ENCODE results near the gene WDTC1. TPM values are rescaled to one million over a fixed set of nuclear protein-coding genes. Genes with fewer than 3 reads are reported as not detected.
A peak's percentile ranks its signal among the peaks of the same experiment; 100 is the strongest.

The WDTC1 gene
- total RNA-seq, 4 donors from 2014 or later, result 39.9 to 79.8 (median 62.0) TPM

DNA sequence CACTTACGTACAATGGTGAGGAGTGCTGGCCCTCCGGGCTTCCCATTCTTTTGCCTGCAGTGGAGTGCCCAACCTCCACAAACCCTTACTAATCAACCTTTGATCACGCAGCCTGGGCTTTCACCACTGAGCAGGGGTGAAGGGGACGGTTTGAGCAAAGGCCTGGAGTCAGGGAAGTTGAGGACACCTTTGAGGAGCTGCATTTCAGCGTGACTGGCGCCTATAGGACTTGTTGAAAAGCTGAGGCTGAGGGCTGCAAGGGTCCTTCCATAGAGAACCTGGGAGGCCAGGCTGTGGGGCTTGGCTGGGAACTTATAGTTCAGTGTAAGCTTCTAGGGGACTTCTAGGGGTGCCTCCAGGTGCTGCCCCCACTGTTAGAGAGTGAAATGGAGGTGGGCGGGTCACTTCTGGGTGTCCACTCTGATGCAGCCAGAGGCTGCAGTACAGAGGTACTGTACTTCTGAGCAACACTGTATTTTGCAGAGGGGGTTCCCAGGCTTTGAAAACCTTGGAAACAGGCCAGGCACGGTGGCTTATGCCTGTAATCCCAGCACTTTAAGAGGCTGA, 117.2 kb downstream of the WDTC1 start:
- Histone ChIP-seq H3K4me3 (peak overlapping the region; percentile 53 to 59 (median 56)), H3K36me3 (peaks cover 32 to 42% (median 39%) of the 10 kb centered on the region in 4 donors), H3K27me3 (peaks cover 0 to 40% (median 7%) of the 10 kb centered on the region in 4 donors), H3K9me3 (no peaks in the 10 kb centered on the region), H3K27ac (replicated peaks in 1 of 4) (peak overlapping the region in 3 of 4 donors; percentile 43 to 52 (median 49)), H3K4me1 (peaks cover 23 to 32% (median 30%) of the 10 kb centered on the region in 4 donors)
- TF ChIP-seq EP300 (IDR thresholded peaks at IDR 0.05), result no peak
- TF ChIP-seq POLR2AphosphoS5 (IDR thresholded peaks at IDR 0.05), result no peak
- 65% methylated on average over 6 of the region's 8 CpGs for WGBS
- intact Hi-C loops (cut with DNase I), result no loop called here
- no peak for DNase-seq (ENCODE audit: extremely low spot score)

DNA sequence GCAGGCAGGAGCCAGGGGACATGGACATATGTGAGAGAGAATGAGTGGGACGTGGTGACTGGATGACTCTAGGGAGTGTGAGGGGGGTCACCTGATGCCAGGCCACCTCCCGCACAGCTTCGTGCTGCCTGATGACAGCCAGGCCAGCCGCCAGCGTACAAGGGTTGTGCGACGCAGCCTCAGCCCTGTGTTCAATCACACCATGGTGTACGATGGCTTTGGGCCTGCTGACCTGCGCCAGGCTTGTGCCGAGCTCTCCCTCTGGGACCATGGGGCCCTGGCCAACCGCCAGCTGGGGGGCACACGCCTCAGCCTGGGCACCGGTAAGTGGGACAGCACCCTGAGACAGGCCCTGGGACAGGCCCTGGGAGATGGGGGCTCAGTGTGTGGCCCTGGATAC, 118.7 kb downstream of the WDTC1 start:
- DNase-seq (ENCODE audit: extremely low spot score), result no peak
- peaks cover 0 to 28% (median 7%) of the 10 kb centered on the region in 4 donors for H3K27me3 ChIP-seq
- 90% methylated on average over 10 of the region's 13 CpGs for WGBS
- intact Hi-C loops (cut with DNase I), result no loop called here
- H3K4me1 ChIP-seq, result peaks cover 31 to 45% (median 43%) of the 10 kb centered on the region in 4 donors
- peaks cover 43 to 57% (median 54%) of the 10 kb centered on the region in 4 donors for H3K36me3 ChIP-seq
- no peak overlapping the region for H3K4me3 ChIP-seq
- H3K27ac ChIP-seq (replicated peaks in 1 of 4), result no peak overlapping the region
- no peaks in the 10 kb centered on the region for H3K9me3 ChIP-seq
- no peak for TF ChIP-seq EP300 (IDR thresholded peaks at IDR 0.05)
- TF ChIP-seq, protein P1, sequence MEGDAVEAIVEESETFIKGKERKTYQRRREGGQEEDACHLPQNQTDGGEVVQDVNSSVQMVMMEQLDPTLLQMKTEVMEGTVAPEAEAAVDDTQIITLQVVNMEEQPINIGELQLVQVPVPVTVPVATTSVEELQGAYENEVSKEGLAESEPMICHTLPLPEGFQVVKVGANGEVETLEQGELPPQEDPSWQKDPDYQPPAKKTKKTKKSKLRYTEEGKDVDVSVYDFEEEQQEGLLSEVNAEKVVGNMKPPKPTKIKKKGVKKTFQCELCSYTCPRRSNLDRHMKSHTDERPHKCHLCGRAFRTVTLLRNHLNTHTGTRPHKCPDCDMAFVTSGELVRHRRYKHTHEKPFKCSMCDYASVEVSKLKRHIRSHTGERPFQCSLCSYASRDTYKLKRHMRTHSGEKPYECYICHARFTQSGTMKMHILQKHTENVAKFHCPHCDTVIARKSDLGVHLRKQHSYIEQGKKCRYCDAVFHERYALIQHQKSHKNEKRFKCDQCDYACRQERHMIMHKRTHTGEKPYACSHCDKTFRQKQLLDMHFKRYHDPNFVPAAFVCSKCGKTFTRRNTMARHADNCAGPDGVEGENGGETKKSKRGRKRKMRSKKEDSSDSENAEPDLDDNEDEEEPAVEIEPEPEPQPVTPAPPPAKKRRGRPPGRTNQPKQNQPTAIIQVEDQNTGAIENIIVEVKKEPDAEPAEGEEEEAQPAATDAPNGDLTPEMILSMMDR (IDR thresholded peaks at IDR 0.05), result no peak
- TF ChIP-seq POLR2AphosphoS5 (IDR thresholded peaks at IDR 0.05), result no peak

DNA sequence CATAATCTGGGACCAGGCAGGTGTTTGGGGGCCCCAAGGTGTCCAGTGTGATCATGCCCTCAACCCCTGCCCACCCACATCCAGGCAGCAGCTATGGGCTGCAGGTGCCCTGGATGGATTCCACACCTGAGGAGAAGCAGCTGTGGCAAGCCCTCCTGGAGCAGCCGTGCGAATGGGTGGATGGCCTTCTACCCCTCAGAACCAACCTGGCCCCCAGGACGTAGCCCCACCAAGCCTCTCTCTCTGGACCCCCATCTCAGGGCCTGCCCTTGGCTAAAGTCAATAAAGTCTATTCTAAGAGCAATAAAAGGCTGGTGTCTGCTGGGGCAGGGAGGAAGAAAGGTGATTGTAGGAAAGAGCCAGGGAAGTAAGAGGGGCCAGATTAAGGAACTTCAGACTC, 119.2 kb downstream of the WDTC1 start:
- 90% methylated on average over 3 of the region's 3 CpGs for WGBS
- H3K36me3 ChIP-seq, result peaks cover 47 to 62% (median 59%) of the 10 kb centered on the region in 4 donors
- peaks cover 0 to 26% (median 7%) of the 10 kb centered on the region in 4 donors for H3K27me3 ChIP-seq
- H3K27ac ChIP-seq (replicated peaks in 1 of 4), result no peak overlapping the region
- H3K9me3 ChIP-seq, result no peaks in the 10 kb centered on the region
- no peak for DNase-seq (ENCODE audit: extremely low spot score)
- H3K4me3 ChIP-seq, result no peak overlapping the region
- TF ChIP-seq EP300 (IDR thresholded peaks at IDR 0.05) (no peak), POLR2AphosphoS5 (IDR thresholded peaks at IDR 0.05) (no peak), POLR2A (IDR thresholded peaks at IDR 0.05; ENCODE audit: low read depth) (no peak)
- TF ChIP-seq, protein P1 (IDR thresholded peaks at IDR 0.05), result no peak
- peaks cover 31 to 48% (median 45%) of the 10 kb centered on the region in 4 donors for H3K4me1 ChIP-seq
- intact Hi-C loops (cut with DNase I), result no loop called here

DNA sequence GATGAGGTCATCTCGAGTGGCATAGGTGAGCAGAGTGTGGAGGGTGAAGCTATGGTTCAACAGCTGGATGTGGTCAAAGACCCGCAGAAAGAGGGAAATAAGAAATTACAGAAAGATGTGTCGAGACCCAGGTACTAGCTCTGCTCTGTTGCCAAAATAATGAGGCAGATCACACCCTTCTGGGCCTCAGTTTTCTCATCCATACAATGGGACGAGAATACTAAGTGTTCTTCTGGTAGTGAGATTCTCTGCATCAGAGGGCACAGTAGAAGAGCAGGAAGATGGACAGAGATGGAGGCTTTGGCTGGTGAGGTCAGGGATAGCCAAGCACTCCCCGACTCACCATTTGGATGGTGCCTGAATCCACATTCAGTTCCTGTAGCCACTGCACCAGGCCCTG, 121.3 kb downstream of the WDTC1 start:
- no peak overlapping the region for H3K27ac ChIP-seq (replicated peaks in 1 of 4)
- 83% methylated on average over 5 of the region's 5 CpGs for WGBS

DNA sequence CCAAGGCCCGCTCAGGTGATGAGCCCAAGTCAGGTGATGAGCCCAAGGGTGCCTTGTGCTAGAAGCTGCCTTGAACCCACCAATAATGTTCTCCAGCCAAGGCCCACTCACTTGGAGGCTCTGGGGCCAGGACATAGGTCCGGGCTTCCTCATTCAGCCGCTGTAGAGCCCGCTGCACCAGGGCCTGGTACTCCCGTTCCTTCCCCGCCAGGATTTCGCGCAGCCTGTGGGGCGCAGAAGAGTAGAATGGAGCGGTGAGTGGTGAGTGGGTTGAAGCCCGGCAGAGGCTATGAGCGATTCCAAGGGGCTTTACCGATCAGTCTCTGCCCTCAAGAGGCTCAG, 121.8 kb downstream of the WDTC1 start:
- no peak for DNase-seq (ENCODE audit: extremely low spot score)
- Histone ChIP-seq H3K36me3 (peaks cover 61 to 88% (median 85%) of the 10 kb centered on the region in 4 donors), H3K27me3 (peaks cover 0 to under 1% (median 0%) of the 10 kb centered on the region in 4 donors), H3K9me3 (no peaks in the 10 kb centered on the region), H3K4me1 (peaks cover 18 to 34% (median 31%) of the 10 kb centered on the region in 4 donors), H3K4me3 (no peak overlapping the region), H3K27ac (replicated peaks in 1 of 4) (no peak overlapping the region)
- intact Hi-C loops (cut with DNase I), result loop anchor here (2.0 kb wide), 1 partner anchor 55 kb away; no protein-coding TSS in a partner anchor
- 96% methylated on average over 12 of the region's 13 CpGs for WGBS
- no peak for TF ChIP-seq POLR2AphosphoS5 (IDR thresholded peaks at IDR 0.05)
- TF ChIP-seq EP300 (IDR thresholded peaks at IDR 0.05), result no peak
- TF ChIP-seq, protein P1 (IDR thresholded peaks at IDR 0.05), result no peak
- TF ChIP-seq POLR2A (IDR thresholded peaks at IDR 0.05; ENCODE audit: low read depth), result no peak

More for the DNA sequence above, 121.3 kb downstream of the WDTC1 start:
- no peak overlapping the region for H3K4me3 ChIP-seq
- no peaks in the 10 kb centered on the region for H3K9me3 ChIP-seq
- TF ChIP-seq, protein P1 (IDR thresholded peaks at IDR 0.05), result no peak
- TF ChIP-seq POLR2A (IDR thresholded peaks at IDR 0.05; ENCODE audit: low read depth) (no peak), EP300 (IDR thresholded peaks at IDR 0.05) (no peak), POLR2AphosphoS5 (IDR thresholded peaks at IDR 0.05) (no peak)
- intact Hi-C loops (cut with DNase I), result loop anchor here (2.0 kb wide), 1 partner anchor 55 kb away; no protein-coding TSS in a partner anchor
- H3K36me3 ChIP-seq, result peaks cover 56 to 83% (median 80%) of the 10 kb centered on the region in 4 donors
- peaks cover 22 to 37% (median 33%) of the 10 kb centered on the region in 4 donors for H3K4me1 ChIP-seq
- no peak for DNase-seq (ENCODE audit: extremely low spot score)
- peaks cover 0 to 6% (median 2%) of the 10 kb centered on the region in 4 donors for H3K27me3 ChIP-seq

Measured in esophagus muscularis mucosa (tissue), 4 donors.